ENCODE data around the gene GPR161. TPM values are rescaled to one million over a fixed set of nuclear protein-coding genes. Genes with fewer than 3 reads are reported as not detected.
A peak's percentile ranks its signal among the peaks of the same experiment; 100 is the strongest.
"Not testable (repeated sequence)": the region's sequence is repeated elsewhere in the genome, so short reads cannot be mapped to it uniquely, and the experiment has no call there.

The GPR161 gene
- total RNA-seq, 1 donor from 2014 or later = 3.0 TPM

- intact Hi-C loops (cut with DNase I) = loop anchor here (10.0 kb wide), 2 partner anchors 145 to 285 kb away; partner anchors contain the start of genes DCAF6 and MPC2
- DNase-seq (ENCODE audit: missing footprints) (no peak), ATAC-seq (no peak)
Measured at GRCh38 chr1:168079761-168080160, 57.0 kb downstream of the GPR161 start.

- ATAC-seq (no peak), DNase-seq (ENCODE audit: missing footprints) (no peak)
- intact Hi-C loops (cut with DNase I) = no loop called here
Measured at GRCh38 chr1:168069384-168069783, 67.3 kb downstream of the GPR161 start.

GRCh38 chr1:168065506-168065905 lies 71.2 kb downstream of the GPR161 start:
- ATAC-seq (no peak), DNase-seq (ENCODE audit: missing footprints) (no peak)
- intact Hi-C loops (cut with DNase I) = no loop called here

GRCh38 chr1:168064216-168064615 lies 72.5 kb downstream of the GPR161 start:
- intact Hi-C loops (cut with DNase I) = no loop called here
- DNase-seq (ENCODE audit: missing footprints) = no peak
- no peak for ATAC-seq

- ATAC-seq = no peak
- DNase-seq (ENCODE audit: missing footprints) = no peak
Measured at GRCh38 chr1:168057921-168058320, 78.8 kb downstream of the GPR161 start.

GRCh38 chr1:168057355-168057754 lies 79.4 kb downstream of the GPR161 start:
- ATAC-seq (no peak), DNase-seq (ENCODE audit: missing footprints) (no peak)
- intact Hi-C loops (cut with DNase I) = no loop called here

More at GRCh38 chr1:168057921-168058320, 78.8 kb downstream of the GPR161 start:
- intact Hi-C loops (cut with DNase I) = no loop called here

- DNase-seq (ENCODE audit: missing footprints) = not testable (repeated sequence)
- peak; percentile 63 for ATAC-seq
- intact Hi-C loops (cut with DNase I) = loop anchor here (1.0 kb wide), 1 partner anchor 9 kb away; no protein-coding TSS in a partner anchor
Measured at GRCh38 chr1:168056152-168056551, 80.6 kb downstream of the GPR161 start.

GRCh38 chr1:168054117-168054516 lies 82.6 kb downstream of the GPR161 start:
- intact Hi-C loops (cut with DNase I) = no loop called here
- DNase-seq (ENCODE audit: missing footprints) (no peak), ATAC-seq (peak; percentile 41)

GRCh38 chr1:168053681-168054080 lies 83.0 kb downstream of the GPR161 start:
- ATAC-seq = peak; percentile 82
- DNase-seq (ENCODE audit: missing footprints) = no peak
- intact Hi-C loops (cut with DNase I) = no loop called here

- ATAC-seq (peak; percentile 51), DNase-seq (ENCODE audit: missing footprints) (no peak)
- intact Hi-C loops (cut with DNase I) = no loop called here
Measured at GRCh38 chr1:168050880-168051279, 85.8 kb downstream of the GPR161 start.

GRCh38 chr1:168050307-168050706 lies 86.4 kb downstream of the GPR161 start:
- ATAC-seq = no peak
- intact Hi-C loops (cut with DNase I) = no loop called here
- DNase-seq (ENCODE audit: missing footprints) = no peak

- ATAC-seq (no peak), DNase-seq (ENCODE audit: missing footprints) (no peak)
- intact Hi-C loops (cut with DNase I) = no loop called here
Measured at GRCh38 chr1:168045311-168045710, 91.4 kb downstream of the GPR161 start.

GRCh38 chr1:168042362-168042761 lies 94.4 kb downstream of the GPR161 start:
- ATAC-seq (no peak), DNase-seq (ENCODE audit: missing footprints) (no peak)
- intact Hi-C loops (cut with DNase I) = no loop called here

GRCh38 chr1:168035345-168035744 lies 101.4 kb downstream of the GPR161 start:
- ATAC-seq = no peak
- intact Hi-C loops (cut with DNase I) = no loop called here
- no peak for DNase-seq (ENCODE audit: missing footprints)

- intact Hi-C loops (cut with DNase I) = no loop called here
- no peak for ATAC-seq
- DNase-seq (ENCODE audit: missing footprints) = no peak
Measured at GRCh38 chr1:168032029-168032428, 104.7 kb downstream of the GPR161 start.

- no peak for ATAC-seq
- DNase-seq (ENCODE audit: missing footprints) = no peak
- intact Hi-C loops (cut with DNase I) = no loop called here
Measured at GRCh38 chr1:168031627-168032026, 105.1 kb downstream of the GPR161 start.

- intact Hi-C loops (cut with DNase I) = no loop called here
- ATAC-seq = no peak
Measured at GRCh38 chr1:168031198-168031597, 105.5 kb downstream of the GPR161 start.

More at GRCh38 chr1:168031198-168031597, 105.5 kb downstream of the GPR161 start:
- no peak for DNase-seq (ENCODE audit: missing footprints)

Other genes with a start within 250 kb of the GPR161 start
- not detected for gene ADCY10, start 222.8 kb downstream of the GPR161 start, total RNA-seq
- 231 TPM for gene DCAF6, start 200.2 kb downstream of the GPR161 start, total RNA-seq
- 233 TPM for gene MPC2, start 199.9 kb downstream of the GPR161 start, total RNA-seq
- gene TIPRL, start 42.0 kb upstream of the GPR161 start, total RNA-seq = 28.7 TPM
- 16.9 TPM for gene SFT2D2, start 89.1 kb upstream of the GPR161 start, total RNA-seq
- gene TBX19, start 143.9 kb upstream of the GPR161 start, total RNA-seq = 0.43 TPM